Vagina (tissue), 2 donors: Measurements from ENCODE around the gene ANGPTL5. TPM values are rescaled to one million over a fixed set of nuclear protein-coding genes. Genes with fewer than 3 reads are reported as not detected.
"Not testable (repeated sequence)": the region's sequence is repeated elsewhere in the genome, so short reads cannot be mapped to it uniquely, and the experiment has no call there.

Source experiments
- DNase-seq, 2 donors: peaks; one replicate each; pipeline ENCODE4 v3.0.0-alpha.2; 2017; ENCODE audit errors: extremely low spot score in 2 of 2
- H3K27ac ChIP-seq: fragments of 200-600 bp; sonication (generic); one replicate; pipeline ENCODE4 v1.5.1; 2019
- H3K27me3 ChIP-seq: fragments of 200-600 bp; sonication (generic); one replicate; pipeline ENCODE4 v1.5.1; 2019
- H3K36me3 ChIP-seq, 2 donors: fragments of 200-600 bp; sonication (generic); one replicate each; pipeline ENCODE4 v1.5.1; 2017 to 2019
- H3K4me1 ChIP-seq: fragments of 200-600 bp; sonication (generic); one replicate; pipeline ENCODE4 v1.5.1; 2019
- H3K4me3 ChIP-seq, 2 donors: fragments of 200-600 bp; sonication (generic); 1 replicate in 1 of 2; 2 replicates in 1 of 2; pipeline ENCODE4 v1.5.1; 2016 to 2019
- H3K9me3 ChIP-seq: fragments of 200-600 bp; sonication (generic); one replicate; pipeline ENCODE4 v1.5.1; 2019
- POLR2A ChIP-seq, 2 donors: fragments of 450-650 bp; IDR thresholded peaks; one replicate each; pipeline ENCODE4 v1.6.1; 2017; ENCODE audit warnings: antibody characterized with exemption in 2 of 2, mild to moderate bottlenecking in 2 of 2, moderate library complexity in 2 of 2
- POLR2AphosphoS5 ChIP-seq, 2 donors: sonication (generic); formaldehyde crosslinking; IDR thresholded peaks; one replicate each; pipeline ENCODE4 v1.9.0; 2017; ENCODE audit warnings: antibody characterized with exemption in 2 of 2, mild to moderate bottlenecking in 2 of 2, low read depth in 1 of 2; ENCODE audit not compliant: insufficient read depth in 1 of 2
- intact Hi-C: fragments of 100-400 bp; cut with DNase I; formaldehyde crosslinking; loops from one replicate; pipeline ENCODE4 v1.15.1; 2023
- total RNA-seq: library from RNA; depleted of rRNA; stranded (reverse); fragments of >200 nt; gene quantifications from one replicate; pipeline ENCODE4 v1.2.3, GENCODE V29; 2016
- TF ChIP-seq, protein P1 (sequence below), 3 experiments: fragments of 450-650 bp in 2 of 3; fragments of 200-600 bp in 1 of 3; sonication (generic) in 1 of 3; IDR thresholded peaks; one replicate each; pipeline ENCODE4 v1.5.1; 2017 to 2019; ENCODE audit warnings: antibody characterized with exemption in 3 of 3, mild to moderate bottlenecking in 2 of 3, moderate library complexity in 2 of 3

ANGPTL5 gene
- not detected for total RNA-seq

DNA sequence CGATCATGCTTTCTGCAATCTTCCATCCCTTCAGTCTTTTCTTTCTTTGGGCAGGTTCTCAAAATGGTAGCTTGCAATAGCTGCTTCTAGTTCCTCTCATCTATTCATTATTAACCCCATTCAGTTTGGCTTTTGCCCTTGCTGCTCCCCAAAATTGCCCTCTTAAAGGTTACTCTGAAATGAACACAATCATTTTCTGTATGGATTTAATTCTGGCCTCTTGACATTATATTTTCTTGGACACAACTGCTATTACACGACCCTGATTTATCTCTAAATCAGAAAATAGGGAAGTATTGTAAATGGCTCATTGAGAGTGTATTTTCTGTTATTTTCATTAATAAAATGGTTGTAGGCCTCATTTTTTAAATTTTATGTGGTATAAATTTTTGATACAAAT, at the start of gene ANGPTL5:
ANGPTL5 (minus strand) TSS at position 101 of the 400 bp plus-strand sequence. CDS start 8,613 bp downstream, outside the sequence.
- peak within 1 kb of the TSS; percentile 88 for H3K27ac ChIP-seq
- TF ChIP-seq, protein P1, sequence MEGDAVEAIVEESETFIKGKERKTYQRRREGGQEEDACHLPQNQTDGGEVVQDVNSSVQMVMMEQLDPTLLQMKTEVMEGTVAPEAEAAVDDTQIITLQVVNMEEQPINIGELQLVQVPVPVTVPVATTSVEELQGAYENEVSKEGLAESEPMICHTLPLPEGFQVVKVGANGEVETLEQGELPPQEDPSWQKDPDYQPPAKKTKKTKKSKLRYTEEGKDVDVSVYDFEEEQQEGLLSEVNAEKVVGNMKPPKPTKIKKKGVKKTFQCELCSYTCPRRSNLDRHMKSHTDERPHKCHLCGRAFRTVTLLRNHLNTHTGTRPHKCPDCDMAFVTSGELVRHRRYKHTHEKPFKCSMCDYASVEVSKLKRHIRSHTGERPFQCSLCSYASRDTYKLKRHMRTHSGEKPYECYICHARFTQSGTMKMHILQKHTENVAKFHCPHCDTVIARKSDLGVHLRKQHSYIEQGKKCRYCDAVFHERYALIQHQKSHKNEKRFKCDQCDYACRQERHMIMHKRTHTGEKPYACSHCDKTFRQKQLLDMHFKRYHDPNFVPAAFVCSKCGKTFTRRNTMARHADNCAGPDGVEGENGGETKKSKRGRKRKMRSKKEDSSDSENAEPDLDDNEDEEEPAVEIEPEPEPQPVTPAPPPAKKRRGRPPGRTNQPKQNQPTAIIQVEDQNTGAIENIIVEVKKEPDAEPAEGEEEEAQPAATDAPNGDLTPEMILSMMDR (IDR thresholded peaks at IDR 0.05): no peak
- TF ChIP-seq POLR2A (IDR thresholded peaks at IDR 0.05): no peak
- no peak for TF ChIP-seq POLR2AphosphoS5 (IDR thresholded peaks at IDR 0.05; ENCODE audit: insufficient read depth in 1 of 2, low read depth in 1 of 2)
- H3K4me1 ChIP-seq: no peaks in the 10 kb centered on the region
- H3K4me3 ChIP-seq: peak within 1 kb of the TSS; percentile 68 to 70
- intact Hi-C loops: no loop called here
- H3K36me3 ChIP-seq: no peaks in the 10 kb centered on the region
- H3K27me3 ChIP-seq: no peaks in the 10 kb centered on the region
- no peaks in the 10 kb centered on the region for H3K9me3 ChIP-seq
- no peak for DNase-seq

DNA sequence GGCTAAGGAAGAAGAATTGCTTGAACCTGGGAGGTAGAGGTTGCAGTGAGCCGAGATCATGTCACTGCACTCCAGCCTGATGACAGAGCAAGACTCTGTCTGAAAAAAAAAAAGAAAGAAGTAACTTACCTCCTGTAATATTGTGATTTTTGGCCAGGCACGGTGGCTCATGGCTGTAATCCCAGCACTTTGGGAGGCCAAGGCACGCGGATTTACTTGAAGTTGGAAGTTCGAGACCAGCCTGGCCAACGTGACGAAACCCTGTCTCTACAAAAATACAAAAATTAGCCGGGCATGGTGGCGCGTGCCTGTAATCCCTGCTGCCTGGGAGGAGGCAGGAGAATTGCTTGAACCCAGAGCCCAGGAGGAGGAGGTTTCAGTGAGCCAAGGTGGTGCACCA, 47.9 kb upstream of the ANGPTL5 start:
- H3K27me3 ChIP-seq, intact Hi-C loops, H3K4me1 ChIP-seq, H3K36me3 ChIP-seq, DNase-seq, H3K9me3 ChIP-seq, H3K27ac ChIP-seq, H3K4me3 ChIP-seq: not testable (repeated sequence)

DNA sequence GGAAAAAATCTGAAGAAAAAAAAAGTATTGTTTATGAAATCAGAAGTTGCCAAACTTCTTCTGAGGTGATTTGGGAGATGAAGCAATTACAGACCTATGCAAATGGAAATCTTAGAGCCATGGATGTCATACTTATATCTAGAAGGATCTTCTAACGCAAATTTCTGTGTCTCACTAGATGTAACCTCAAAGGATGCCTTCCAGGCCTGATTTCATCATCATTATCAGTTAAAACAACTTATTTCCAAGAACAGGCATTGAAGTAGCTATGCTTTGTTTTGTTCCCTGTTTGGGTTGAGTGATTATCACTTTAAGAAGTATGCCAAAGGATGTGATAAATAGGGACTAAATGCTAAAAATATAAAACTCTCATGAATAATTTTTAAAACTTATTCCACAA, 43.9 kb upstream of the ANGPTL5 start:
- intact Hi-C loops: no loop called here
- Histone ChIP-seq H3K27ac (no peak overlapping the region), H3K4me1 (no peaks in the 10 kb centered on the region), H3K4me3 (no peak overlapping the region), H3K27me3 (no peaks in the 10 kb centered on the region), H3K9me3 (no peaks in the 10 kb centered on the region), H3K36me3 (peaks cover 0 to 5% of the 10 kb centered on the region in 2 donors)
- DNase-seq: no peak
- TF ChIP-seq, protein P1 (IDR thresholded peaks at IDR 0.05): no peak
- no peak for TF ChIP-seq POLR2AphosphoS5 (IDR thresholded peaks at IDR 0.05; ENCODE audit: insufficient read depth in 1 of 2, low read depth in 1 of 2)
- TF ChIP-seq POLR2A (IDR thresholded peaks at IDR 0.05): no peak

DNA sequence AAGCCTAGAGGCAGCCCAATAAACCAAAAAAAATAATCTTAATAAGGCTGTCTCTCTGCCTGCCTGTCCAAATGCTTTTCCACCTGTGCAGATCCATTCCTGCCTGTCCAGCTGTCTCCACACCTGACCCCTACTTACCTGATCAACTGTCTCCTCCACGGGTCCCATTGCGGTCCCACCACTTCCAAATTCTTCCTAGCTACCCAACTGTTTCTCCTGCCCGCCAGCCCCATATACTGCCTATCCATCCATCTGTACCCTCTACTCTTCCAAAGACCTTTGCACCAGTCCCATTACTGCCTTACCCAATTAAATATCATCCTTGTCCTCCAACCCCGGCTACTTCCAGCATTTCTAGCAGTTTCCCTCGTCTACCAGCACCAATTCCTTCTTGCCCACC, 39.4 kb upstream of the ANGPTL5 start:
- DNase-seq: no peak
- Histone ChIP-seq H3K36me3 (no peaks in the 10 kb centered on the region), H3K4me1 (no peaks in the 10 kb centered on the region), H3K27me3 (no peaks in the 10 kb centered on the region), H3K4me3 (no peak overlapping the region), H3K9me3 (no peaks in the 10 kb centered on the region), H3K27ac (no peak overlapping the region)
- intact Hi-C loops: loop anchor here (10.0 kb wide), 1 partner anchor 1479 kb away; no protein-coding TSS in a partner anchor
- TF ChIP-seq POLR2AphosphoS5 (IDR thresholded peaks at IDR 0.05; ENCODE audit: insufficient read depth in 1 of 2, low read depth in 1 of 2): no peak
- no peak for TF ChIP-seq POLR2A (IDR thresholded peaks at IDR 0.05)
- TF ChIP-seq, protein P1 (IDR thresholded peaks at IDR 0.05): no peak

DNA sequence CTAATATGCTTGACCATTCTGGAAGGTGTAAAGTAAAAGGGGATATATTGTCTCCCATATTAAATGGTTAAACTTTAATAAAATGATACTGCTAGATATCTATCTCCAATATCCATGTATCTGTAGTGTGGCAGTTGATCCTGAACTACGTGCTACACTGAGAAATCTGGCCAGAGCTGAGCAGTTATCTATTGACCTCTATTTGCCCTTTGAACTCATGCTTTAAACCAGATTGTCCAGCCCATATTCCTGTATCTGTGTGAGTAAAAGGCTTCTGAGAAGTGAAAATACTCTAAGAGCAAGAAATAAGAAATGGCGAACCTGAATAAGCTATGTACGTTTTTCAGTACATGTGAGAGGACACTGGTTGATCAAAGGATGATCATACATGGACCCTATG, 39.0 kb upstream of the ANGPTL5 start:
- no peaks in the 10 kb centered on the region for H3K36me3 ChIP-seq
- no peaks in the 10 kb centered on the region for H3K4me1 ChIP-seq
- H3K4me3 ChIP-seq: no peak overlapping the region
- DNase-seq: no peak
- no peaks in the 10 kb centered on the region for H3K27me3 ChIP-seq
- TF ChIP-seq, protein P1 (IDR thresholded peaks at IDR 0.05): no peak
- TF ChIP-seq POLR2AphosphoS5 (IDR thresholded peaks at IDR 0.05; ENCODE audit: insufficient read depth in 1 of 2, low read depth in 1 of 2): no peak
- TF ChIP-seq POLR2A (IDR thresholded peaks at IDR 0.05): no peak
- H3K9me3 ChIP-seq: no peaks in the 10 kb centered on the region
- no peak overlapping the region for H3K27ac ChIP-seq
- intact Hi-C loops: loop anchor here (10.0 kb wide), 1 partner anchor 1480 kb away; no protein-coding TSS in a partner anchor
